ENCODE measurements around the gene BMX. TPM values are rescaled to one million over a fixed set of nuclear protein-coding genes. Genes with fewer than 3 reads are reported as not detected.

The BMX gene
- total RNA-seq: 1.8 TPM
- long read RNA-seq, partial matches to known transcripts: 0 of 4 reads
- long read RNA-seq, other reads (novel, unspliced or antisense): 3 of 4 reads

GRCh38 chrX:15500497-15500966 lies at the start of gene BMX:
TSS of gene BMX (plus strand) at chrX:15500807. CDS start at chrX:15508354, 7,547 bp downstream.
- peak; percentile 76 for DNase-seq (ENCODE audit: low spot score)
- intact Hi-C loops (cut with DNase I): loop anchor here (2.0 kb wide), 1 partner anchor 64 kb away; no protein-coding TSS in a partner anchor

GRCh38 chrX:15451913-15452312 lies 48.7 kb upstream of the BMX start:
- intact Hi-C loops (cut with DNase I): no loop called here
- DNase-seq (ENCODE audit: low spot score): no peak

- intact Hi-C loops (cut with DNase I): loop anchor here (5.0 kb wide), 1 partner anchor 167 kb away; no protein-coding TSS in a partner anchor
- DNase-seq (ENCODE audit: low spot score): no peak
Observed at GRCh38 chrX:15464704-15465103, 35.9 kb upstream of the BMX start.

GRCh38 chrX:15465347-15465746 lies 35.3 kb upstream of the BMX start:
- no peak for DNase-seq (ENCODE audit: low spot score)
- intact Hi-C loops (cut with DNase I): loop anchor here (5.0 kb wide), 1 partner anchor 168 kb away; no protein-coding TSS in a partner anchor

GRCh38 chrX:15465896-15466651 lies 34.5 kb upstream of the BMX start:
- intact Hi-C loops (cut with DNase I): loop anchor here (5.0 kb wide), 1 partner anchor 169 kb away; no protein-coding TSS in a partner anchor
- no peak for DNase-seq (ENCODE audit: low spot score)

GRCh38 chrX:15468036-15468435 lies 32.6 kb upstream of the BMX start:
- DNase-seq (ENCODE audit: low spot score): no peak
- intact Hi-C loops (cut with DNase I): loop anchor here (2.0 to 5.0 kb wide), 2 partner anchors 117 to 171 kb away; no protein-coding TSS in a partner anchor

GRCh38 chrX:15469613-15470012 lies 31.0 kb upstream of the BMX start:
- no peak for DNase-seq (ENCODE audit: low spot score)
- intact Hi-C loops (cut with DNase I): loop anchor here (2.0 to 5.0 kb wide), 2 partner anchors 119 to 172 kb away; no protein-coding TSS in a partner anchor

GRCh38 chrX:15471028-15471427 lies 29.6 kb upstream of the BMX start:
- peak; percentile 76 for DNase-seq (ENCODE audit: low spot score)
- intact Hi-C loops (cut with DNase I): no loop called here

- DNase-seq (ENCODE audit: low spot score): no peak
- intact Hi-C loops (cut with DNase I): no loop called here
Observed at GRCh38 chrX:15472531-15472930, 28.1 kb upstream of the BMX start.

GRCh38 chrX:15474028-15474427 lies 26.6 kb upstream of the BMX start:
- intact Hi-C loops (cut with DNase I): no loop called here
- no peak for DNase-seq (ENCODE audit: low spot score)

GRCh38 chrX:15475021-15475420 lies 25.6 kb upstream of the BMX start:
- intact Hi-C loops (cut with DNase I): no loop called here
- DNase-seq (ENCODE audit: low spot score): no peak

GRCh38 chrX:15475486-15475885 lies 25.1 kb upstream of the BMX start:
- DNase-seq (ENCODE audit: low spot score): no peak

GRCh38 chrX:15483891-15484290 lies 16.7 kb upstream of the BMX start:
- DNase-seq (ENCODE audit: low spot score): no peak
- intact Hi-C loops (cut with DNase I): no loop called here

More at GRCh38 chrX:15475486-15475885, 25.1 kb upstream of the BMX start:
- intact Hi-C loops (cut with DNase I): no loop called here

GRCh38 chrX:15492469-15492868 lies 8.1 kb upstream of the BMX start:
- no peak for DNase-seq (ENCODE audit: low spot score)
- intact Hi-C loops (cut with DNase I): loop anchor here (10.0 kb wide), 1 partner anchor 152 kb away; no protein-coding TSS in a partner anchor

- intact Hi-C loops (cut with DNase I): loop anchor here (10.0 kb wide), 1 partner anchor 151 kb away; no protein-coding TSS in a partner anchor
- DNase-seq (ENCODE audit: low spot score): peak; percentile 93
Observed at GRCh38 chrX:15493118-15493962, 7.3 kb upstream of the BMX start, which contains the start of gene PIR. TSS of gene PIR (minus strand) at chrX:15493333. CDS start at chrX:15491257, 2,076 bp downstream.

GRCh38 chrX:15495801-15496200 lies 4.8 kb upstream of the BMX start:
- DNase-seq (ENCODE audit: low spot score): no peak
- intact Hi-C loops (cut with DNase I): loop anchor here (10.0 kb wide), 1 partner anchor 149 kb away; no protein-coding TSS in a partner anchor

GRCh38 chrX:15496824-15497223 lies 3.8 kb upstream of the BMX start:
- intact Hi-C loops (cut with DNase I): loop anchor here (10.0 kb wide), 1 partner anchor 148 kb away; no protein-coding TSS in a partner anchor
- DNase-seq (ENCODE audit: low spot score): no peak

GRCh38 chrX:15497865-15498264 lies 2.7 kb upstream of the BMX start:
- intact Hi-C loops (cut with DNase I): loop anchor here (10.0 kb wide), 1 partner anchor 147 kb away; no protein-coding TSS in a partner anchor
- DNase-seq (ENCODE audit: low spot score): no peak

GRCh38 chrX:15498741-15499140 lies 1.9 kb upstream of the BMX start:
- intact Hi-C loops (cut with DNase I): loop anchor here (10.0 kb wide), 1 partner anchor 146 kb away; no protein-coding TSS in a partner anchor

More at GRCh38 chrX:15498741-15499140, 1.9 kb upstream of the BMX start:
- DNase-seq (ENCODE audit: low spot score): no peak
